HepG2 (cell line): Measurements from ENCODE around the gene KAT6B. TPM values are rescaled to one million over a fixed set of nuclear protein-coding genes. Genes with fewer than 3 reads are reported as not detected.

Experiments
- ARNT ChIP-seq: fragments of 450-650 bp; IDR thresholded peaks from 2 replicates; pipeline ENCODE4 v1.6.1; 2017
- ATF5 ChIP-seq: sonication (generic); formaldehyde crosslinking; IDR thresholded peaks from 2 replicates; pipeline ENCODE4 v1.4.0; 2020; ENCODE audit warnings: mild to moderate bottlenecking, low read depth, missing genetic modification reagents
- CAMTA2 ChIP-seq: sonication (generic); formaldehyde crosslinking; IDR thresholded peaks from 2 replicates; pipeline ENCODE4 v1.4.0; 2020; ENCODE audit warnings: mild to moderate bottlenecking, missing genetic modification reagents, borderline replicate concordance
- ELF3 ChIP-seq: IDR thresholded peaks from 2 replicates; pipeline ENCODE4 v1.6.1; 2016; ENCODE audit warnings: missing genetic modification reagents, missing compliant biosample characterization
- HDAC2 ChIP-seq: sonication (generic); formaldehyde crosslinking; IDR thresholded peaks from 2 replicates; pipeline ENCODE4 v1.4.0; 2020; ENCODE audit warnings: missing genetic modification reagents
- HNRNPL ChIP-seq: fragments of 200-400 bp; formaldehyde crosslinking; IDR thresholded peaks from 2 replicates; pipeline ENCODE4 v1.6.1; 2017; ENCODE audit warnings: mild to moderate bottlenecking, low read depth, low read length
- MED1 ChIP-seq: sonication (generic); formaldehyde crosslinking; IDR thresholded peaks from 2 replicates; pipeline ENCODE4 v1.4.0; 2020; ENCODE audit warnings: missing genetic modification reagents
- MIXL1 ChIP-seq: IDR thresholded peaks from 2 replicates; pipeline ENCODE4 v1.6.1; 2016
- MXI1 ChIP-seq: IDR thresholded peaks from 3 replicates; pipeline ENCODE4 v1.6.1; 2012; ENCODE audit warnings: low read depth, low read length, inconsistent platforms, borderline replicate concordance
- NFATC3 ChIP-seq: sonication (generic); formaldehyde crosslinking; IDR thresholded peaks from 2 replicates; pipeline ENCODE4 v1.5.1; 2020; ENCODE audit warnings: mild to moderate bottlenecking, missing genetic modification reagents
- NR3C1 ChIP-seq: sonication (generic); formaldehyde crosslinking; IDR thresholded peaks from 2 replicates; pipeline ENCODE4 v1.4.0; 2020; ENCODE audit warnings: missing genetic modification reagents
- PAF1 ChIP-seq: IDR thresholded peaks from 2 replicates; pipeline ENCODE4 v1.6.1; 2016; ENCODE audit warnings: missing genetic modification reagents, missing compliant biosample characterization
- ZNF343 ChIP-seq: sonication (generic); formaldehyde crosslinking; IDR thresholded peaks from 2 replicates; pipeline ENCODE4 v1.4.0; 2020; ENCODE audit warnings: mild to moderate bottlenecking, missing genetic modification reagents
- ZNF556 ChIP-seq: sonication (generic); formaldehyde crosslinking; IDR thresholded peaks from 2 replicates; pipeline ENCODE4 v1.4.0; 2020; ENCODE audit warnings: mild to moderate bottlenecking, missing genetic modification reagents, borderline replicate concordance
- ZNF563 ChIP-seq: sonication (generic); formaldehyde crosslinking; IDR thresholded peaks from 2 replicates; pipeline ENCODE4 v1.8.0; 2022; ENCODE audit warnings: mild to moderate bottlenecking, moderate library complexity, missing genetic modification reagents
- ZNF569 ChIP-seq: sonication (generic); formaldehyde crosslinking; IDR thresholded peaks from 2 replicates; pipeline ENCODE4 v1.5.0; 2020; ENCODE audit warnings: mild to moderate bottlenecking, missing genetic modification reagents, moderate library complexity, borderline replicate concordance
- polyA plus RNA-seq, 8 experiments: library from polyadenylated mRNA; depleted of rRNA in 3 of 8; stranded (reverse) in 7 of 8; unstranded in 1 of 8; fragments of >200 nt; fragmentation: Illumina TruSeq in 4 of 8; extraction: Trizol in 4 of 8; gene quantifications; 2 replicates each; pipeline versions ENCODE4 v1.2.1 to v1.2.3, GENCODE V29; 2011 to 2016; ENCODE audit warnings: low read depth in 4 of 8, missing spikeins in 1 of 8, mixed read lengths in 1 of 8; ENCODE audit not compliant: insufficient read depth in 1 of 8
- total RNA-seq, 5 experiments: library from RNA; depleted of rRNA; stranded (reverse); fragments of >200 nt; fragmentation: Illumina TruSeq; extraction: Trizol; gene quantifications; 2 replicates each; pipeline ENCODE4 v1.2.3, GENCODE V29; 2016; ENCODE audit warnings: low read depth in 1 of 5
- TF ChIP-seq, protein P1 (sequence below): sonication (generic); formaldehyde crosslinking; IDR thresholded peaks from one replicate; pipeline ENCODE4 v1.5.1; 2020; ENCODE audit warnings: mild to moderate bottlenecking, missing genetic modification reagents; ENCODE audit errors: not compliant biosample characterization
- TF ChIP-seq, protein P2 (sequence below): sonication (generic); formaldehyde crosslinking; IDR thresholded peaks from 2 replicates; pipeline ENCODE4 v1.8.1; 2023; ENCODE audit warnings: mild to moderate bottlenecking, missing genetic modification reagents
- TF ChIP-seq, protein P3 (sequence below): sonication (generic); formaldehyde crosslinking; IDR thresholded peaks from 2 replicates; pipeline ENCODE4 v1.8.0; 2023; ENCODE audit warnings: mild to moderate bottlenecking, missing genetic modification reagents

KAT6B gene
- total and polyA plus RNA-seq, 2 of the 13 experiments (the other 11 are each of a cell fraction or from before 2014, with no cell fraction given): 3.0 to 9.5 TPM

DNA sequence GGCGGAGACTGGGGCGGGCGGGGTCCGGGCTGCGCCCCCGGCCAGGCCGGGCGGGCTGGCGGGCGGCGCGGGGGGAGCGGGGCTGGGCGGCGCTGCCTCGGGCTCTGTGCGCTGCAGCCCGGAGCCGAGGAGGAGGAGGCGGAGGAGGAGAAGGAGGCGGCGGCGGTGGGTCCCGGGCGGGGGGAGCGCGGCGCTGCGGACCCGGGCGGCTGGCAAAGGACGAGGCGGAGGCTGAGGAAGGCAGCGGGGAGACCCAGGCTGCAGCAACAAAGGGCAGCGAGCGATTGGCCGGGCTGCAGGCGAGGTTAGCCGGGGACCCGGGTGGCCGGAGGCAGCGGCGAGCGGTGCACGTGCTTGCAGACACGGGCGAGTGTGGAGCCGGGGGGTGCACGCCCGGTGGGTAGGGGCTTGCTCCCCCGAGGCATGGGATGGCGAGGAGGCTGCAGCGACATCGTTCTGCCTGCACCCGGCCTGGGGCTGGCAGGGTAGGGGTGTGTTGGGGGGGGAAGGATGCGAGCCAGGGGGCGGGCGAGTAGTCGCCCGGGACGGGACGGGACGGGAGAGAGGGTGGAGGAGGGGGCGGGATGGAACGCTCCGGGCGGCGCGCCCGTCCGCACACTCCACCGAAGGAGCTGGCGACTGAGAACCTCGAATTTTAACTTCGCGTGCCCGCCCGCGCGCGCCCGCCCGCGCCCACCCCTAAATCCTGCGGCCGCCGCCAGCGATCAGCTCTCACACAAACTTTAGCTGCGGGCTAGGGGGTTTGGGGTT is 844 bp upstream of the KAT6B start (continued):
- TF ChIP-seq, protein P1, sequence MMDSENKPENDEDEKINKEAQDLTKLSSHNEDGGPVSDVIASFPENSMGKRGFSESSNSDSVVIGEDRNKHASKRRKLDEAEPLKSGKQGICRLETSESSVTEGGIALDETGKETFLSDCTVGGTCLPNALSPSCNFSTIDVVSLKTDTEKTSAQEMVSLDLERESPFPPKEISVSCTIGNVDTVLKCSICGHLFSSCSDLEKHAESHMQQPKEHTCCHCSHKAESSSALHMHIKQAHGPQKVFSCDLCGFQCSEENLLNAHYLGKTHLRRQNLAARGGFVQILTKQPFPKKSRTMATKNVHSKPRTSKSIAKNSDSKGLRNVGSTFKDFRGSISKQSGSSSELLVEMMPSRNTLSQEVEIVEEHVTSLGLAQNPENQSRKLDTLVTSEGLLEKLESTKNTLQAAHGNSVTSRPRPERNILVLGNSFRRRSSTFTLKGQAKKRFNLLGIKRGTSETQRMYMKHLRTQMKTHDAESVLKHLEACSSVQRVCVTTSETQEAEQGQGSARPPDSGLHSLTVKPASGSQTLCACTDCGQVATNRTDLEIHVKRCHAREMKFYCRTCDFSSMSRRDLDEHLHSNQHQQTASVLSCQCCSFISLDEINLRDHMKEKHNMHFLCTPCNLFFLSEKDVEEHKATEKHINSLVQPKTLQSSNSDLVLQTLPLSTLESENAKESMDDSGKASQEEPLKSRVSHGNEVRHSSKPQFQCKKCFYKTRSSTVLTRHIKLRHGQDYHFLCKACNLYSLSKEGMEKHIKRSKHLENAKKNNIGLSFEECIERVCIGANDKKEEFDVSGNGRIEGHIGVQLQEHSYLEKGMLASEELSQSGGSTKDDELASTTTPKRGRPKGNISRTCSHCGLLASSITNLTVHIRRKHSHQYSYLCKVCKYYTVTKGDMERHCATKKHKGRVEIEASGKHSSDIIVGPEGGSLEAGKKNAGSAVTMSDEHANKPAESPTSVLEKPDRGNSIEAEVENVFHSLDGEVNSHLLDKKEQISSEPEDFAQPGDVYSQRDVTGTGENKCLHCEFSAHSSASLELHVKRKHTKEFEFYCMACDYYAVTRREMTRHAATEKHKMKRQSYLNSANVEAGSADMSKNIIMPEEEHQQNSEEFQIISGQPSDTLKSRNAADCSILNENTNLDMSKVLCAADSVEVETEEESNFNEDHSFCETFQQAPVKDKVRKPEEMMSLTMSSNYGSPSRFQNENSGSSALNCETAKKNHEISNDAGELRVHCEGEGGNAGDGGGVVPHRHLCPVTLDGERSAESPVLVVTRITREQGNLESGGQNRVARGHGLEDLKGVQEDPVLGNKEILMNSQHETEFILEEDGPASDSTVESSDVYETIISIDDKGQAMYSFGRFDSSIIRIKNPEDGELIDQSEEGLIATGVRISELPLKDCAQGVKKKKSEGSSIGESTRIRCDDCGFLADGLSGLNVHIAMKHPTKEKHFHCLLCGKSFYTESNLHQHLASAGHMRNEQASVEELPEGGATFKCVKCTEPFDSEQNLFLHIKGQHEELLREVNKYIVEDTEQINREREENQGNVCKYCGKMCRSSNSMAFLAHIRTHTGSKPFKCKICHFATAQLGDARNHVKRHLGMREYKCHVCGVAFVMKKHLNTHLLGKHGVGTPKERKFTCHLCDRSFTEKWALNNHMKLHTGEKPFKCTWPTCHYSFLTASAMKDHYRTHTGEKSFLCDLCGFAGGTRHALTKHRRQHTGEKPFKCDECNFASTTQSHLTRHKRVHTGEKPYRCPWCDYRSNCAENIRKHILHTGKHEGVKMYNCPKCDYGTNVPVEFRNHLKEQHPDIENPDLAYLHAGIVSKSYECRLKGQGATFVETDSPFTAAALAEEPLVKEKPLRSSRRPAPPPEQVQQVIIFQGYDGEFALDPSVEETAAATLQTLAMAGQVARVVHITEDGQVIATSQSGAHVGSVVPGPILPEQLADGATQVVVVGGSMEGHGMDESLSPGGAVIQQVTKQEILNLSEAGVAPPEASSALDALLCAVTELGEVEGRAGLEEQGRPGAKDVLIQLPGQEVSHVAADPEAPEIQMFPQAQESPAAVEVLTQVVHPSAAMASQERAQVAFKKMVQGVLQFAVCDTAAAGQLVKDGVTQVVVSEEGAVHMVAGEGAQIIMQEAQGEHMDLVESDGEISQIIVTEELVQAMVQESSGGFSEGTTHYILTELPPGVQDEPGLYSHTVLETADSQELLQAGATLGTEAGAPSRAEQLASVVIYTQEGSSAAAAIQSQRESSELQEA (CRISPR knock-in tag): no peak
- TF ChIP-seq CAMTA2 (CRISPR knock-in tag) (no peak), ZNF343 (CRISPR knock-in tag) (no peak), NFATC3 (CRISPR knock-in tag) (no peak), HNRNPL (no peak), HDAC2 (0 out of 2 replicates have a peak, but pooled peaks have one; percentile 10), ARNT (no peak), ATF5 (CRISPR knock-in tag) (no peak), ZNF556 (CRISPR knock-in tag) (no peak), NR3C1 (no peak), MXI1 (peak; percentile 54; the same call in 1 of the 3 replicates), MED1 (CRISPR knock-in tag) (peak; percentile 21; the same call in 1 of the 2 replicates), PAF1 (CRISPR knock-in tag) (no peak), ZNF569 (CRISPR knock-in tag) (no peak), MIXL1 (no peak), ZNF563 (0 out of 2 replicates have a peak, but pooled peaks have one; percentile 18), ELF3 (no peak)
- TF ChIP-seq, protein P2, sequence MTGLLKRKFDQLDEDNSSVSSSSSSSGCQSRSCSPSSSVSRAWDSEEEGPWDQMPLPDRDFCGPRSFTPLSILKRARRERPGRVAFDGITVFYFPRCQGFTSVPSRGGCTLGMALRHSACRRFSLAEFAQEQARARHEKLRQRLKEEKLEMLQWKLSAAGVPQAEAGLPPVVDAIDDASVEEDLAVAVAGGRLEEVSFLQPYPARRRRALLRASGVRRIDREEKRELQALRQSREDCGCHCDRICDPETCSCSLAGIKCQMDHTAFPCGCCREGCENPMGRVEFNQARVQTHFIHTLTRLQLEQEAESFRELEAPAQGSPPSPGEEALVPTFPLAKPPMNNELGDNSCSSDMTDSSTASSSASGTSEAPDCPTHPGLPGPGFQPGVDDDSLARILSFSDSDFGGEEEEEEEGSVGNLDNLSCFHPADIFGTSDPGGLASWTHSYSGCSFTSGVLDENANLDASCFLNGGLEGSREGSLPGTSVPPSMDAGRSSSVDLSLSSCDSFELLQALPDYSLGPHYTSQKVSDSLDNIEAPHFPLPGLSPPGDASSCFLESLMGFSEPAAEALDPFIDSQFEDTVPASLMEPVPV (CRISPR knock-in tag): 0 out of 2 replicates have a peak, but pooled peaks have one; percentile 44
- TF ChIP-seq, protein P3, sequence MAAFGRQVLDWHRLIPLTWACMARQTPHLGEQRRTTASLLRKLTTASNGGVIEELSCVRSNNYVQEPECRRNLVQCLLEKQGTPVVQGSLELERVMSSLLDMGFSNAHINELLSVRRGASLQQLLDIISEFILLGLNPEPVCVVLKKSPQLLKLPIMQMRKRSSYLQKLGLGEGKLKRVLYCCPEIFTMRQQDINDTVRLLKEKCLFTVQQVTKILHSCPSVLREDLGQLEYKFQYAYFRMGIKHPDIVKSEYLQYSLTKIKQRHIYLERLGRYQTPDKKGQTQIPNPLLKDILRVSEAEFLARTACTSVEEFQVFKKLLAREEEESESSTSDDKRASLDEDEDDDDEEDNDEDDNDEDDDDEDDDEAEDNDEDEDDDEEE: no peak
